IMR-90 (cell line): ENCODE data around the gene ENKUR. TPM values are rescaled to one million over a fixed set of nuclear protein-coding genes. Genes with fewer than 3 reads are reported as not detected.

ENCODE experiments used
- ATAC-seq: fragments of 200-7000 bp; cut with Tn5 transposase; 2 replicates; pipeline ENCODE4 v1.9.1; 2020; ENCODE audit warnings: low read depth, mild to moderate bottlenecking, moderate library complexity
- BruUV-seq: library from RNA; stranded (reverse); fragments of 400-500 nt; replicated peaks from 2 replicates; lab custom pipeline; 2021; lab: Mats Ljungman, UMichigan
- CTCF ChIA-PET: fragments of 300-600 bp; formaldehyde crosslinking; extraction: SDS; loops from one replicate; lab custom pipeline; 2021; ENCODE audit warnings: antibody characterized with exemption; lab: Yijun Ruan, JAX
- POLR2A ChIA-PET: fragments of 300-600 bp; sonication (Branson Sonifier 250); formaldehyde crosslinking; loops from one replicate; lab custom pipeline; 2022; ENCODE audit warnings: antibody characterized with exemption; ENCODE audit not compliant: unreplicated experiment; lab: Charles Lee
- DNase-seq: peaks from one replicate; pipeline ENCODE4 v3.0.0; 2013
- H2AFZ ChIP-seq: replicated peaks from 2 replicates; pipeline ENCODE3; 2013; ENCODE audit warnings: low read length, mild to moderate bottlenecking; ENCODE audit not compliant: poor library complexity
- H2AK5ac ChIP-seq: 2 replicates; pipeline ENCODE4 v1.6.1; 2013; ENCODE audit warnings: low read depth, low read length, inconsistent platforms
- H2AK9ac ChIP-seq: replicated peaks from 2 replicates; pipeline ENCODE3; 2013; ENCODE audit warnings: mild to moderate bottlenecking, low read depth, low read length, moderate library complexity; ENCODE audit not compliant: poor library complexity
- H2BK120ac ChIP-seq: 2 replicates; pipeline ENCODE4 v1.6.1; 2013; ENCODE audit warnings: low read depth, low read length, inconsistent platforms
- H2BK15ac ChIP-seq: 3 replicates; pipeline ENCODE4 v1.6.1; 2013; ENCODE audit warnings: low read depth, low read length, inconsistent platforms
- H2BK20ac ChIP-seq: 2 replicates; pipeline ENCODE4 v1.6.1; 2013; ENCODE audit warnings: low read depth, mild to moderate bottlenecking, inconsistent platforms, low read length, moderate library complexity
- H2BK5ac ChIP-seq: 2 replicates; pipeline ENCODE4 v1.6.1; 2013; ENCODE audit warnings: mild to moderate bottlenecking, low read depth, low read length, inconsistent platforms; ENCODE audit not compliant: poor library complexity, severe bottlenecking
- H3K14ac ChIP-seq: replicated peaks from 2 replicates; pipeline ENCODE4 v1.6.1; 2013; ENCODE audit warnings: low read depth, low read length, inconsistent platforms
- H3K18ac ChIP-seq: 2 replicates; pipeline ENCODE4 v1.6.1; 2013; ENCODE audit warnings: low read depth, low read length, control low read depth
- H3K23ac ChIP-seq: 2 replicates; pipeline ENCODE4 v1.6.1; 2013; ENCODE audit warnings: low read depth, low read length, inconsistent platforms
- H3K27ac ChIP-seq: 2 replicates; pipeline ENCODE4 v1.5.1; 2013; ENCODE audit warnings: mild to moderate bottlenecking, control low read depth, low read length; ENCODE audit not compliant: insufficient read depth
- H3K27me3 ChIP-seq: 2 replicates; pipeline ENCODE4 v1.6.1; 2013; ENCODE audit warnings: low read length; ENCODE audit not compliant: control insufficient read depth, insufficient read depth
- H3K36me3 ChIP-seq: 2 replicates; pipeline ENCODE4 v1.6.1; 2013; ENCODE audit warnings: low read length, mixed read lengths; ENCODE audit not compliant: control insufficient read depth, insufficient read depth
- H3K4ac ChIP-seq: 2 replicates; pipeline ENCODE4 v1.6.1; 2013; ENCODE audit warnings: low read depth, low read length, inconsistent platforms
- H3K4me1 ChIP-seq: 2 replicates; pipeline ENCODE4 v1.6.1; 2013; ENCODE audit warnings: low read length, mixed read lengths; ENCODE audit not compliant: control insufficient read depth, insufficient read depth
- H3K4me2 ChIP-seq: 2 replicates; pipeline ENCODE4 v1.6.1; 2013; ENCODE audit warnings: low read depth, mild to moderate bottlenecking, control low read depth, low read length, moderate library complexity
- H3K4me3 ChIP-seq: 2 replicates; pipeline ENCODE4 v1.5.1; 2013; ENCODE audit warnings: low read depth, mild to moderate bottlenecking, control low read depth, low read length, moderate library complexity; ENCODE audit not compliant: insufficient read depth
- H3K56ac ChIP-seq: 2 replicates; pipeline ENCODE4 v1.6.1; 2013; ENCODE audit warnings: low read length, inconsistent platforms; ENCODE audit not compliant: insufficient read depth; ENCODE audit errors: extremely low read depth
- H3K79me1 ChIP-seq, 2 experiments: 2 replicates each; pipeline ENCODE4 v1.6.1; 2013; ENCODE audit warnings: low read length in 2 of 2, inconsistent platforms in 1 of 2, low read depth in 1 of 2
- H3K9ac ChIP-seq: 2 replicates; pipeline ENCODE4 v1.6.1; 2013; ENCODE audit warnings: low read depth, low read length, control low read depth
- H3K9me1 ChIP-seq: 2 replicates; pipeline ENCODE4 v1.6.1; 2013; ENCODE audit warnings: low read length, inconsistent platforms; ENCODE audit not compliant: insufficient read depth
- H3K9me3 ChIP-seq: 2 replicates; pipeline ENCODE4 v1.6.1; 2013; ENCODE audit warnings: low read length; ENCODE audit not compliant: control insufficient read depth, insufficient read depth
- H4K20me1 ChIP-seq: 2 replicates; pipeline ENCODE4 v1.6.1; 2013; ENCODE audit warnings: low read length, inconsistent platforms; ENCODE audit not compliant: insufficient read depth
- H4K5ac ChIP-seq: 2 replicates; pipeline ENCODE4 v1.6.1; 2013; ENCODE audit warnings: mild to moderate bottlenecking, low read depth, low read length, control low read depth
- H4K8ac ChIP-seq, 2 experiments: 2 replicates each; pipeline ENCODE4 v1.6.1; 2013; ENCODE audit warnings: low read depth in 2 of 2, low read length in 2 of 2, control low read depth in 1 of 2, inconsistent platforms in 1 of 2
- H4K91ac ChIP-seq: 2 replicates; pipeline ENCODE4 v1.6.1; 2013; ENCODE audit warnings: low read depth, low read length, inconsistent platforms; ENCODE audit not compliant: insufficient read depth
- BHLHE40 ChIP-seq: fragments of 150-350 bp; IDR thresholded peaks from 2 replicates; pipeline ENCODE4 v1.6.1; 2016; ENCODE audit warnings: mild to moderate bottlenecking, low read depth, low read length
- CEBPB ChIP-seq: IDR thresholded peaks from 2 replicates; pipeline ENCODE4 v1.6.1; 2012; ENCODE audit warnings: low read depth, low read length, improper control_type of control experiment
- CHD1 ChIP-seq: IDR thresholded peaks from 2 replicates; pipeline ENCODE4 v1.6.1; 2012; ENCODE audit warnings: low read depth, low read length, improper control_type of control experiment
- ELK1 ChIP-seq: fragments of 150-350 bp; IDR thresholded peaks from 2 replicates; pipeline ENCODE4 v1.6.1; 2016; ENCODE audit warnings: low read depth, mild to moderate bottlenecking, low read length, moderate library complexity, borderline replicate concordance
- FOS ChIP-seq: fragments of 150-350 bp; IDR thresholded peaks from 2 replicates; pipeline ENCODE4 v1.6.1; 2016; ENCODE audit warnings: low read depth, low read length
- MAFK ChIP-seq: IDR thresholded peaks from 2 replicates; pipeline ENCODE4 v1.6.1; 2012; ENCODE audit warnings: low read depth, low read length, improper control_type of control experiment
- MAZ ChIP-seq: IDR thresholded peaks from 2 replicates; pipeline ENCODE4 v1.6.1; 2012; ENCODE audit warnings: low read depth, mild to moderate bottlenecking, low read length, improper control_type of control experiment, moderate library complexity, borderline replicate concordance
- NFE2L2 ChIP-seq: fragments of 150-350 bp; IDR thresholded peaks from 2 replicates; pipeline ENCODE4 v1.6.1; 2016; ENCODE audit warnings: low read depth, mild to moderate bottlenecking, low read length
- POLR2A ChIP-seq: IDR thresholded peaks from 2 replicates; pipeline ENCODE4 v1.6.1; 2012; ENCODE audit warnings: mild to moderate bottlenecking, low read depth, low read length
- RAD21 ChIP-seq: IDR thresholded peaks from 2 replicates; pipeline ENCODE4 v1.6.1; 2012; ENCODE audit warnings: low read length, improper control_type of control experiment
- RCOR1 ChIP-seq: IDR thresholded peaks from 2 replicates; pipeline ENCODE4 v1.6.1; 2012; ENCODE audit warnings: mild to moderate bottlenecking, low read length, improper control_type of control experiment; ENCODE audit not compliant: insufficient replicate concordance
- RFX5 ChIP-seq: IDR thresholded peaks from 2 replicates; pipeline ENCODE4 v1.8.0; 2012; ENCODE audit warnings: low read depth, mild to moderate bottlenecking, low read length, moderate library complexity
- SMC3 ChIP-seq: fragments of 150-350 bp; IDR thresholded peaks from 2 replicates; pipeline ENCODE4 v1.6.1; 2016; ENCODE audit warnings: low read depth, mild to moderate bottlenecking, antibody characterized with exemption, low read length, moderate library complexity
- WGBS, 2 experiments: methylation state at CpG; one replicate each; pipeline versions ENCODE4 v1.1.5 to v1.1.7; 2013; ENCODE audit warnings: missing lambda C conversion rate in 2 of 2; ENCODE audit not compliant: insufficient read length in 1 of 2; ENCODE audit errors: extremely low coverage in 2 of 2; 5-methylcytosine and 5-hydroxymethylcytosine counted together
- dilution Hi-C: fragments of 300-500 bp; cut with HindIII; formaldehyde crosslinking; loops from one replicate; pipeline ENCODE4 v1.14.3; 2018; ENCODE audit warnings: low sequenced_read_pairs; ENCODE audit not compliant: unreplicated experiment
- in situ Hi-C: fragments of 300-500 bp; cut with MboI; formaldehyde crosslinking; loops from 3 replicates; pipeline ENCODE4 v1.14.3; 2019; ENCODE audit warnings: low sequenced_read_pairs, inconsistent platforms, mixed read lengths
- intact Hi-C: fragments of 100-400 bp; cut with micrococcal nuclease; formaldehyde crosslinking; loops from 2 replicates; pipeline ENCODE4 v1.10.0; 2022
- polyA plus RNA-seq, 3 experiments: library from polyadenylated mRNA; depleted of rRNA; stranded (reverse); fragments of >200 nt; gene quantifications; 2 replicates each; pipeline ENCODE4 v1.2.3, GENCODE V29; 2012; ENCODE audit warnings: low replicate concordance in 1 of 3
- total RNA-seq: library from RNA; depleted of rRNA; stranded (reverse); fragments of >200 nt; gene quantifications from 2 replicates; pipeline ENCODE4 v1.2.3, GENCODE V29; 2012
- TF ChIP-seq, protein P1 (sequence below): conservative IDR thresholded peaks from 2 replicates; pipeline ENCODE4 v1.5.1; 2012; ENCODE audit warnings: mild to moderate bottlenecking, low read depth, low read length, improper control_type of control experiment
- TF ChIP-seq, protein P2 (sequence below): fragments of 150-350 bp; IDR thresholded peaks from 2 replicates; pipeline ENCODE4 v1.6.1; 2017; ENCODE audit warnings: mild to moderate bottlenecking, antibody characterized with exemption, low read length, low read depth

ENKUR gene
- total and polyA plus RNA-seq, 2 of the 4 experiments (the other 2 are of a cell fraction): not detected

DNA sequence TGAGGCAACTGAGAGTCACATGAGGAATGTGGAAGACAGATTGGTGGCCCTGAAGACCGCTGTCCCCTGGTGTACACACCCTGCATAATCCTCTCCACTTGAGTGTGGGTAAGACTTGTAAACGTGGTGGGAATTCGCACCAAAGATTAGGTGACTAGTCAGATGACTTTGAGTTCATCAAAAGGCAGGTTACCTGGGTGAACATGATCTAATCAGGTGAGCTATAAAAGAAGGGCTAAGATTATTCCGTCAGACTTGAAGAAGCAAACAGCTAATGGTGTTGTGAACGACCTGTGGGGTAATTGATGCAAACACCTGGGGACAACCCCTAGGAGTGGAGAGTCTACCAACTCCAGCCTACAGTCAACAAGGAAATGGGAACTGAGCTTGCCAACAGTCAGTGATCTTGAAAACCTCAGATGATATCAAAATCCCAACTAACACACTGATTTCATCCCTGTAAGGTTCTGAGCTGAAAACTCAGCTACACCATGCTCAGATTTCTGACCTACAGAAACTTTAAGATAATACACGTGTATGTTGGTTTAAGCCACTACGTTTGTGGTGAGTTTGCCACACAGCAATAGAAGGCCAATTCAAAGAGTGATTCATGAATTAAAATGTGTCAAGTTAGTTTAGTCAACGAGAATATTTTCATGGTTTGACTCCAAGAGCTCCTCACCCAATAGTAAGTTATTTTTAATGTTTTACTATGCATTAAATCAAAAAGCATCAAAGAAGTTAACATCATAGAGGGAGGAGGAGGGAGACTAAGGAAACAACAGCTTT is 80.3 kb downstream of the ENKUR start:
- ChIA-PET POLR2A (no interaction called here), CTCF (interaction anchor here (0.7 kb wide), 1 partner anchor 199 kb away, joined by 3 read pairs; no protein-coding TSS in a partner anchor)
- Histone ChIP-seq H3K56ac (no peak overlapping the region), H4K20me1 (no peaks in the 10 kb centered on the region), H2BK15ac (no peak overlapping the region), H3K4ac (no peak overlapping the region), H3K27ac (no peak overlapping the region), H3K36me3 (no peaks in the 10 kb centered on the region), H2AK5ac (no peak overlapping the region), H3K9me1 (no peaks in the 10 kb centered on the region; the same call in 1 of the 2 replicates), H3K79me1 (no peaks in the 10 kb centered on the region), H2BK20ac (no peak overlapping the region), H4K5ac (no peak overlapping the region), H3K4me2 (no peak overlapping the region), H2AK9ac (no peak overlapping the region), H2AFZ (no peak overlapping the region), H3K14ac (no peak overlapping the region), H3K9me3 (no peaks in the 10 kb centered on the region), H2BK120ac (no peak overlapping the region), H2BK5ac (no peak overlapping the region), H4K8ac (no peak overlapping the region), H3K18ac (no peak overlapping the region), H3K4me3 (no peak overlapping the region), H3K4me1 (no peaks in the 10 kb centered on the region), H3K9ac (no peak overlapping the region), H4K91ac (no peak overlapping the region), H3K23ac (no peak overlapping the region), H3K27me3 (no peaks in the 10 kb centered on the region)
- intact Hi-C loops (no loop called here), dilution Hi-C loops (no loop called here), in situ Hi-C loops (no loop called here)
- no peak for ATAC-seq
- no peak for DNase-seq
- BruUV-seq: no TSS peak
- 100% methylated on average over 2 of the region's 8 CpGs; no CpG with 5 or more reads in 1 of the 2 experiments for WGBS, 2 experiments
- TF ChIP-seq SMC3 (no peak), CEBPB (no peak), RCOR1 (no peak), NFE2L2 (no peak), CHD1 (no peak), ELK1 (no peak), POLR2A (no peak), BHLHE40 (no peak), MAZ (no peak), RFX5 (no peak), FOS (no peak), RAD21 (no peak), MAFK (no peak)
- TF ChIP-seq, protein P1, sequence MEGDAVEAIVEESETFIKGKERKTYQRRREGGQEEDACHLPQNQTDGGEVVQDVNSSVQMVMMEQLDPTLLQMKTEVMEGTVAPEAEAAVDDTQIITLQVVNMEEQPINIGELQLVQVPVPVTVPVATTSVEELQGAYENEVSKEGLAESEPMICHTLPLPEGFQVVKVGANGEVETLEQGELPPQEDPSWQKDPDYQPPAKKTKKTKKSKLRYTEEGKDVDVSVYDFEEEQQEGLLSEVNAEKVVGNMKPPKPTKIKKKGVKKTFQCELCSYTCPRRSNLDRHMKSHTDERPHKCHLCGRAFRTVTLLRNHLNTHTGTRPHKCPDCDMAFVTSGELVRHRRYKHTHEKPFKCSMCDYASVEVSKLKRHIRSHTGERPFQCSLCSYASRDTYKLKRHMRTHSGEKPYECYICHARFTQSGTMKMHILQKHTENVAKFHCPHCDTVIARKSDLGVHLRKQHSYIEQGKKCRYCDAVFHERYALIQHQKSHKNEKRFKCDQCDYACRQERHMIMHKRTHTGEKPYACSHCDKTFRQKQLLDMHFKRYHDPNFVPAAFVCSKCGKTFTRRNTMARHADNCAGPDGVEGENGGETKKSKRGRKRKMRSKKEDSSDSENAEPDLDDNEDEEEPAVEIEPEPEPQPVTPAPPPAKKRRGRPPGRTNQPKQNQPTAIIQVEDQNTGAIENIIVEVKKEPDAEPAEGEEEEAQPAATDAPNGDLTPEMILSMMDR: no peak
- TF ChIP-seq, protein P2, sequence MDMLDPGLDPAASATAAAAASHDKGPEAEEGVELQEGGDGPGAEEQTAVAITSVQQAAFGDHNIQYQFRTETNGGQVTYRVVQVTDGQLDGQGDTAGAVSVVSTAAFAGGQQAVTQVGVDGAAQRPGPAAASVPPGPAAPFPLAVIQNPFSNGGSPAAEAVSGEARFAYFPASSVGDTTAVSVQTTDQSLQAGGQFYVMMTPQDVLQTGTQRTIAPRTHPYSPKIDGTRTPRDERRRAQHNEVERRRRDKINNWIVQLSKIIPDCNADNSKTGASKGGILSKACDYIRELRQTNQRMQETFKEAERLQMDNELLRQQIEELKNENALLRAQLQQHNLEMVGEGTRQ: no peak
